Loucy (cell line): ENCODE measurements around the gene TPSB2.
"Not testable (repeated sequence)": the region's sequence is repeated elsewhere in the genome, so short reads cannot be mapped to it uniquely, and the experiment has no call there.

ENCODE experiments used
- H2AFZ ChIP-seq: fragments of 200-600 bp; sonication (generic); 2 replicates; pipeline ENCODE4 v1.6.0; 2016; ENCODE audit warnings: antibody characterized with exemption, mild to moderate bottlenecking, low read length, moderate library complexity
- H3F3A ChIP-seq: fragments of 200-600 bp; 2 replicates; pipeline ENCODE4 v1.6.0; 2016; ENCODE audit warnings: antibody characterized with exemption, low read depth, mild to moderate bottlenecking
- H3K27me3 ChIP-seq: fragments of 200-600 bp; sonication (generic); 2 replicates; pipeline ENCODE4 v1.6.1; 2014; ENCODE audit warnings: low read length, mild to moderate bottlenecking; ENCODE audit not compliant: insufficient read depth, poor library complexity, severe bottlenecking
- H3K36me3 ChIP-seq: fragments of 200-600 bp; sonication (generic); 2 replicates; pipeline ENCODE4 v1.6.1; 2016; ENCODE audit warnings: low read length; ENCODE audit not compliant: insufficient read depth
- H3K4me1 ChIP-seq: fragments of 200-600 bp; sonication (generic); 2 replicates; pipeline ENCODE4 v1.5.1; 2014; ENCODE audit warnings: low read length, mild to moderate bottlenecking; ENCODE audit not compliant: insufficient read depth, poor library complexity, severe bottlenecking
- H3K4me2 ChIP-seq: fragments of 200-600 bp; sonication (generic); 2 replicates; pipeline ENCODE4 v1.6.0; 2014; ENCODE audit warnings: antibody characterized with exemption, low read length, low read depth, mild to moderate bottlenecking; ENCODE audit not compliant: poor library complexity, severe bottlenecking
- H3K4me3 ChIP-seq: fragments of 200-600 bp; sonication (generic); 2 replicates; pipeline ENCODE4 v1.5.1; 2014; ENCODE audit warnings: low read length, mild to moderate bottlenecking, mixed read lengths; ENCODE audit not compliant: poor library complexity, severe bottlenecking
- H3K79me2 ChIP-seq: fragments of 200-600 bp; sonication (generic); 2 replicates; pipeline ENCODE4 v1.6.1; 2014; ENCODE audit warnings: low read length; ENCODE audit not compliant: insufficient read depth
- H3K9ac ChIP-seq: fragments of 200-600 bp; sonication (generic); 2 replicates; pipeline ENCODE4 v1.6.0; 2014; ENCODE audit warnings: mild to moderate bottlenecking, low read depth, low read length, moderate library complexity; ENCODE audit not compliant: poor library complexity, severe bottlenecking
- H3K9me2 ChIP-seq: fragments of 200-600 bp; sonication (generic); replicated peaks from 2 replicates; pipeline ENCODE4 v1.6.1; 2016; ENCODE audit warnings: low read depth, low read length, mixed read lengths
- H3K9me3 ChIP-seq: fragments of 200-600 bp; sonication (generic); 2 replicates; pipeline ENCODE4 v1.6.1; 2014; ENCODE audit warnings: mild to moderate bottlenecking, antibody characterized with exemption, low read length, low read depth; ENCODE audit not compliant: insufficient read depth
- H4K20me1 ChIP-seq: fragments of 200-600 bp; sonication (generic); 2 replicates; pipeline ENCODE4 v1.6.0; 2014; ENCODE audit warnings: antibody characterized with exemption, low read length, mild to moderate bottlenecking; ENCODE audit not compliant: insufficient read depth, poor library complexity, severe bottlenecking
- CTCF ChIP-seq: fragments of 200-600 bp; sonication (generic); conservative IDR thresholded peaks from 2 replicates; pipeline ENCODE4 v1.5.1; 2014; ENCODE audit warnings: mild to moderate bottlenecking, antibody characterized with exemption, low read length
- EZH2phosphoT487 ChIP-seq: fragments of 200-600 bp; IDR thresholded peaks from 2 replicates; pipeline ENCODE4 v1.6.1; 2018; ENCODE audit warnings: antibody characterized with exemption, mild to moderate bottlenecking, moderate library complexity, borderline replicate concordance

The TPSB2 gene

GRCh38 chr16:1199347-1200013, 30.5 kb downstream of the TPSB2 start:
- Histone ChIP-seq H3K79me2 (no peaks in the 10 kb centered on the region), H2AFZ (no peak overlapping the region), H3K4me1 (no peaks in the 10 kb centered on the region), H3K9me3 (no peaks in the 10 kb centered on the region), H4K20me1 (no peaks in the 10 kb centered on the region), H3K9ac (no peak overlapping the region), H3K4me2 (no peak overlapping the region), H3K9me2 (no peaks in the 10 kb centered on the region), H3K36me3 (no peaks in the 10 kb centered on the region), H3F3A (no peaks in the 10 kb centered on the region), H3K27me3 (no peaks in the 10 kb centered on the region), H3K4me3 (no peak overlapping the region)
- no peak for TF ChIP-seq EZH2phosphoT487
- TF ChIP-seq CTCF, result no peak

GRCh38 chr16:1198671-1199346, 31.2 kb downstream of the TPSB2 start:
- H2AFZ ChIP-seq, H3K4me3 ChIP-seq, H3K9me3 ChIP-seq, H3K9me2 ChIP-seq, H4K20me1 ChIP-seq, H3K36me3 ChIP-seq, H3K4me2 ChIP-seq, H3K9ac ChIP-seq, H3K27me3 ChIP-seq, H3K4me1 ChIP-seq, H3F3A ChIP-seq, H3K79me2 ChIP-seq: not testable (repeated sequence)

- H3K9ac ChIP-seq, result no peak overlapping the region
- TF ChIP-seq EZH2phosphoT487 (no peak), CTCF (no peak)
- H3K4me1 ChIP-seq, result no peaks in the 10 kb centered on the region
- no peaks in the 10 kb centered on the region for H3K36me3 ChIP-seq
- H2AFZ ChIP-seq, result no peak overlapping the region
- H3K9me3 ChIP-seq, result no peaks in the 10 kb centered on the region
- no peaks in the 10 kb centered on the region for H4K20me1 ChIP-seq
- H3K9me2 ChIP-seq, result no peaks in the 10 kb centered on the region
- no peak overlapping the region for H3K4me2 ChIP-seq
- H3F3A ChIP-seq, result no peaks in the 10 kb centered on the region
- no peaks in the 10 kb centered on the region for H3K79me2 ChIP-seq
- no peak overlapping the region for H3K4me3 ChIP-seq
- no peaks in the 10 kb centered on the region for H3K27me3 ChIP-seq
Measured at GRCh38 chr16:1198194-1198593, 31.8 kb downstream of the TPSB2 start.
